ENCODE measurements around the gene HSPBP1. TPM values are rescaled to one million over a fixed set of nuclear protein-coding genes. Genes with fewer than 3 reads are reported as not detected.
A peak's percentile ranks its signal among the peaks of the same experiment; 100 is the strongest.

HSPBP1 gene
- total RNA-seq, 1 experiment from 2014 or later, result 35.0 TPM

DNA sequence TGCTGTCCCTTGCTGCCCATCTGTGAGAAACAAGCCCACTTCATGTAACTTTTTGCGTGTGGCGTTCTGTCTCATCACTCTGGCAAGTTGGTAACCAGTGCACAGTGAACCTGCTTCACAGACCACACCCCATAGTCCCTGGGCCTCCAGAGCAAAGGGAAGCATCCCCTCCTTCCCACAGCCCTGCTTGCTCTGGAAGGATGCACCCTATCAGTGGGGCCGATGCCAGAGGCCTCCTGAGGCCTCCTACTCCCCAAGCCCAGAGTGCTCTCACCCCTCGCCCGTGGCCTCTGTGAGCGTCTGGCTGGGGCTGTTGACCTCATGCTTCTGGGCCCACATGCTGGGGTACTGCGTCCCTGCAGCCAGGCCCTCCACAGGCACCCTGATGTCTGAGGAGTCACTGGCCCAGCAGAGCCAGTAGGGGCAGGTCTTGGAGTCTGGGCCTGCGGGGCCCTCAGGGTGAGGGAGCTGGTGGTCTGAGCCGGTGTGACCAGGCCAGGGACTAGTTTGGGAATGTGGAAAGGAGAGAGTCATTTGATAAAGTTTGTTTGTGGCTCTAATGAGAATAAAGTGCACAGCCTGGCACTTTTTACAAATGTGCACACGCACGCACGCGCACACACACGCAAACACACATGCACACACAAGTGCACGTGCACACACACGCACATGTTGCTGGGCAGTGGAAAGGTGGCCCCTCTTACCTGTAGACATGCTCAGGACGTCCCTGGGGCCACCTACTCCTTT is 56.4 kb downstream of the HSPBP1 start:
- Histone ChIP-seq H3K36me3 (ENCODE audit: insufficient read depth, low read length) (peaks cover 74% of the 10 kb centered on the region), H3K9me3 (ENCODE audit: low read length) (no peaks in the 10 kb centered on the region; the same call in 1 of the 2 replicates), H3K27ac (ENCODE audit: low read length) (no peak overlapping the region), H3K9ac (ENCODE audit: low read length) (no peak overlapping the region), H3K4me3 (ENCODE audit: low read length) (no peak overlapping the region), H3K9me2 (replicated peaks; ENCODE audit: insufficient read depth, low read length) (no peaks in the 10 kb centered on the region), H2AFZ (ENCODE audit: low read length) (no peak overlapping the region), H3K27me3 (ENCODE audit: low read length) (no peaks in the 10 kb centered on the region), H3K4me1 (ENCODE audit: low read length) (no peaks in the 10 kb centered on the region), H3K79me2 (ENCODE audit: low read length) (no peaks in the 10 kb centered on the region), H4K20me1 (ENCODE audit: insufficient read depth, low read depth, low read length) (peaks cover 9% of the 10 kb centered on the region; the same call in 1 of the 2 replicates), H3K4me2 (ENCODE audit: low read depth, low read length, poor library complexity, severe bottlenecking) (no peak overlapping the region)
- DNase-seq, result no peak

DNA sequence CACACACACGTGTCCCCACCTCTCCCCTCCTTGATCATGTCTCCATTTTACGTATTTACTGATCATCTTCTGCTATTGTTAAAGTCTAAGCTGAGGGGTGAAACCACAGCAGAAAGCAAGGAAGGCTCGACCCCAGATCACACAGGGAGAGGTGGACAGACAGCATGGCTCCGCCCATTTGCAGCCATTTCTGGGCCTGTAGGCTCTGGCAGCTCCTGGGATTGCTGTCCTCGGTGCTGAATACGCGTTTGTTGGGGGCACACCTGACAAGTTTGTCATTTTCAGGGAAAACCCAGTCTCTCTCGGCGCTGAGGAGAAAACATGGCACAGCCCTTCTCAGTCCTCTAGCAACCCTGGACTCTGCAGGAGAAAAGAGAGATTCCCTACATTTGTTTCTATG is 59.4 kb downstream of the HSPBP1 start:
- no peak overlapping the region for H3K4me2 ChIP-seq (ENCODE audit: low read depth, low read length, poor library complexity, severe bottlenecking)
- H3K4me1 ChIP-seq (ENCODE audit: low read length), result no peaks in the 10 kb centered on the region

DNA sequence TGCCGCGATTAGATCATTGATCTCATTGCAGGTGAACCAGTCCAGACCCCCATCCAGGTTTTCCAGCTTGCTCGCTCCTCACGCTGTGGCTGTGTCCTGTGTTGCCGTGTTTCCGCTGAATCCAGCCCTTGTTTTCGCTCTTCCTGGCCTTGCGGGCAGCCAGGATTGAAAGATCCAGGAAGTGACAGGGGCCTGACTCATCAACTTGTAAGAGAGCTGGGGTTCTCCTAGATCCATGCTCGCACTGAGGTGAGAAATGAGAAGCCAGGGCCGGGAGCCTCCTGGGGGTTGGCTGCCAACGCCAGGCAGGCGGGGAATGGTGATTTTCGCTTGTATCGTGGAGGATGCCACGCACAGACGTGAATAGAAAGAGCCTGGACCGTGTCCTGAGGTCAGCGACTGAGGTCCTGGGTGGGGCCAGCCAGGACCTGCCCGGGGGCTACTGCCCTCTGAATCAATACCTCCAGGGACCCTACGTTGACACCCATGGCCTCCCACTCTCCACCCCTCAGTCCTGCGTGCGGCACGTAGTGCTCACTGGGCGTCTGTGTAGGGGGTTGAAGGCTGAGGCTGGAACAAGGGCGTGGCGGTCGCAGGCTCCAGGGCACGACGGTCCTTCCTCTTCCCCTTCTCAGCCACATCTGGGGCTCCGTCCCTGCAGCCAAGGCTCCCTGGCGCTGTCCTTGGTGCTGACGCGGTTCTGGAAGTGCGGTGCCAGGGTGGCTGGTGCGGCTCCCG is 63.3 kb downstream of the HSPBP1 start:
- H3K9ac ChIP-seq (ENCODE audit: low read length), result no peak overlapping the region
- no peaks in the 10 kb centered on the region for H3K9me2 ChIP-seq (replicated peaks; ENCODE audit: insufficient read depth, low read length)
- H3K79me2 ChIP-seq (ENCODE audit: low read length), result no peaks in the 10 kb centered on the region
- no peaks in the 10 kb centered on the region for H3K4me1 ChIP-seq (ENCODE audit: low read length)
- H3K36me3 ChIP-seq (ENCODE audit: insufficient read depth, low read length), result peaks cover 18% of the 10 kb centered on the region
- peak; percentile 65 for DNase-seq
- no peak overlapping the region for H3K4me3 ChIP-seq (ENCODE audit: low read length)
- no peaks in the 10 kb centered on the region for H3K27me3 ChIP-seq (ENCODE audit: low read length)
- no peak overlapping the region for H2AFZ ChIP-seq (ENCODE audit: low read length)
- H4K20me1 ChIP-seq (ENCODE audit: insufficient read depth, low read depth, low read length), result 0 out of 2 replicates have a peak, but pooled peaks cover 9% of the 10 kb centered on the region
- no peak overlapping the region for H3K27ac ChIP-seq (ENCODE audit: low read length)
- H3K9me3 ChIP-seq (ENCODE audit: low read length), result no peaks in the 10 kb centered on the region; the same call in 1 of the 2 replicates
- no peak overlapping the region for H3K4me2 ChIP-seq (ENCODE audit: low read depth, low read length, poor library complexity, severe bottlenecking)

More for the DNA sequence above, 59.4 kb downstream of the HSPBP1 start:
- Histone ChIP-seq H3K79me2 (ENCODE audit: low read length) (no peaks in the 10 kb centered on the region), H3K9me2 (replicated peaks; ENCODE audit: insufficient read depth, low read length) (no peaks in the 10 kb centered on the region), H2AFZ (ENCODE audit: low read length) (no peak overlapping the region), H3K36me3 (ENCODE audit: insufficient read depth, low read length) (peaks cover 48% of the 10 kb centered on the region), H3K9ac (ENCODE audit: low read length) (no peak overlapping the region), H3K9me3 (ENCODE audit: low read length) (no peaks in the 10 kb centered on the region; the same call in 1 of the 2 replicates), H3K27me3 (ENCODE audit: low read length) (no peaks in the 10 kb centered on the region), H3K27ac (ENCODE audit: low read length) (no peak overlapping the region), H4K20me1 (ENCODE audit: insufficient read depth, low read depth, low read length) (0 out of 2 replicates have a peak, but pooled peaks cover 9% of the 10 kb centered on the region), H3K4me3 (ENCODE audit: low read length) (no peak overlapping the region)
- DNase-seq, result no peak

DNA sequence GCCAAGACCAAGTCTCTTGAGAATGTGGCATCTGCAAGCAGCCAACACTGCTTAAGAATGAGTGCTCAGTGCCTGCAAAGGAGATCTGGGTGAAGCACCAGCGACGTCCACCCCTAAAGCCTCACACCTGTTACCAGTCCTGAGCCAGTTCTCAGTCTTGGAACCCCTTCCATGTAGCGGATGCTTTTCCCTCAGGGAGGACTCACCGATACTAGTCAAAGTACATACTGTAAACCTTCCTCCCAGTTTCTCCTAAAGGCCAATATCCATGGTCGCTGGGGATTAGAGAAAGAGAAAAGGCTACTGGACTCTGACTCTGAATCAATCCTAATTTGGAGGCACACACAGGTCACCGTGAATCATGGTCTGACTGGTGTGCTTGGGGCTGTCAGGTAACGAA is 66.4 kb downstream of the HSPBP1 start:
- H3K79me2 ChIP-seq (ENCODE audit: low read length), result no peaks in the 10 kb centered on the region
- H3K9me3 ChIP-seq (ENCODE audit: low read length), result no peaks in the 10 kb centered on the region; the same call in 1 of the 2 replicates
- peaks cover 12% of the 10 kb centered on the region for H3K4me1 ChIP-seq (ENCODE audit: low read length)
- no peak overlapping the region for H3K4me2 ChIP-seq (ENCODE audit: low read depth, low read length, poor library complexity, severe bottlenecking)
- peak; percentile 45 for DNase-seq
- H3K27me3 ChIP-seq (ENCODE audit: low read length), result no peaks in the 10 kb centered on the region
- H3K4me3 ChIP-seq (ENCODE audit: low read length), result no peak overlapping the region
- H4K20me1 ChIP-seq (ENCODE audit: insufficient read depth, low read depth, low read length), result no peaks in the 10 kb centered on the region
- H3K9ac ChIP-seq (ENCODE audit: low read length), result no peak overlapping the region
- no peaks in the 10 kb centered on the region for H3K36me3 ChIP-seq (ENCODE audit: insufficient read depth, low read length)
- no peaks in the 10 kb centered on the region for H3K9me2 ChIP-seq (replicated peaks; ENCODE audit: insufficient read depth, low read length)
- H2AFZ ChIP-seq (ENCODE audit: low read length), result no peak overlapping the region
- H3K27ac ChIP-seq (ENCODE audit: low read length), result no peak overlapping the region

GRCh38 chr19:55212447-55212846 is 67.5 kb downstream of the HSPBP1 start:
- H3K27me3 ChIP-seq (ENCODE audit: low read length), result no peaks in the 10 kb centered on the region
- H3K4me1 ChIP-seq (ENCODE audit: low read length), result peaks cover 12% of the 10 kb centered on the region
- no peak overlapping the region for H3K4me2 ChIP-seq (ENCODE audit: low read depth, low read length, poor library complexity, severe bottlenecking)
- no peak overlapping the region for H2AFZ ChIP-seq (ENCODE audit: low read length)
- H3K27ac ChIP-seq (ENCODE audit: low read length), result no peak overlapping the region
- H3K9ac ChIP-seq (ENCODE audit: low read length), result no peak overlapping the region
- H3K79me2 ChIP-seq (ENCODE audit: low read length), result no peaks in the 10 kb centered on the region
- DNase-seq, result peak; percentile 97
- no peaks in the 10 kb centered on the region for H3K36me3 ChIP-seq (ENCODE audit: insufficient read depth, low read length)
- no peaks in the 10 kb centered on the region for H3K9me3 ChIP-seq (ENCODE audit: low read length)
- no peak overlapping the region for H3K4me3 ChIP-seq (ENCODE audit: low read length)
- no peaks in the 10 kb centered on the region for H4K20me1 ChIP-seq (ENCODE audit: insufficient read depth, low read depth, low read length)
- no peaks in the 10 kb centered on the region for H3K9me2 ChIP-seq (replicated peaks; ENCODE audit: insufficient read depth, low read length)

Small RNA genes lying within 50 kb of the gene (small RNA-seq; reads per million reads assigned to genes)
- gene MIR6802 (0.12 reads per million), gene MIR6803 (not detected), gene MIR6804 (not detected)

Other genes starting within 250 kb of the HSPBP1 start
- gene GP6, start 241.8 kb downstream of the HSPBP1 start, total RNA-seq (2014; rRNA removed; shearing (Covaris generic); ENCODE audit: low replicate concordance), result 0.26 TPM in 1 of 2 replicates, not detected in the other
- gene RDH13, start 217.0 kb downstream of the HSPBP1 start, total RNA-seq (2014; rRNA removed; shearing (Covaris generic); ENCODE audit: low replicate concordance), result 16.4 and 23.8 TPM in 2 replicates
- gene EPS8L1, start 204.2 kb downstream of the HSPBP1 start, total RNA-seq (2014; rRNA removed; shearing (Covaris generic); ENCODE audit: low replicate concordance), result not detected in 2 replicates
- 81.8 and 267 TPM in 2 replicates for gene PPP1R12C, start 162.5 kb downstream of the HSPBP1 start, total RNA-seq (2014; rRNA removed; shearing (Covaris generic); ENCODE audit: low replicate concordance)
- 10.4 and 39.0 TPM in 2 replicates for gene TNNT1, start 130.9 kb downstream of the HSPBP1 start, total RNA-seq (2014; rRNA removed; shearing (Covaris generic); ENCODE audit: low replicate concordance)
- gene TNNI3, start 122.4 kb downstream of the HSPBP1 start, total RNA-seq (2014; rRNA removed; shearing (Covaris generic); ENCODE audit: low replicate concordance), result 0.93 and 1.2 TPM in 2 replicates
- gene DNAAF3, start 113.5 kb downstream of the HSPBP1 start, total RNA-seq (2014; rRNA removed; shearing (Covaris generic); ENCODE audit: low replicate concordance), result 2.5 and 4.2 TPM in 2 replicates
- gene SYT5, start 99.8 kb downstream of the HSPBP1 start, total RNA-seq (2014; rRNA removed; shearing (Covaris generic); ENCODE audit: low replicate concordance), result not detected in 2 replicates
- gene PTPRH, start 70.6 kb downstream of the HSPBP1 start, total RNA-seq (2014; rRNA removed; shearing (Covaris generic); ENCODE audit: low replicate concordance), result 1.4 TPM in 1 of 2 replicates, not detected in the other
- 7.8 and 9.5 TPM in 2 replicates for gene TMEM86B, start 51.3 kb downstream of the HSPBP1 start, total RNA-seq (2014; rRNA removed; shearing (Covaris generic); ENCODE audit: low replicate concordance)
- 134 and 231 TPM in 2 replicates for gene PPP6R1, start 21.1 kb downstream of the HSPBP1 start, total RNA-seq (2014; rRNA removed; shearing (Covaris generic); ENCODE audit: low replicate concordance)
- 15.5 and 31.0 TPM in 2 replicates for gene BRSK1, start 3.9 kb upstream of the HSPBP1 start, total RNA-seq (2014; rRNA removed; shearing (Covaris generic); ENCODE audit: low replicate concordance)
- 0.61 TPM in 1 of 2 replicates, not detected in the other for gene TMEM150B, start 45.2 kb upstream of the HSPBP1 start, total RNA-seq (2014; rRNA removed; shearing (Covaris generic); ENCODE audit: low replicate concordance)
- 10.3 and 46.1 TPM in 2 replicates for gene KMT5C, start 59.8 kb upstream of the HSPBP1 start, total RNA-seq (2014; rRNA removed; shearing (Covaris generic); ENCODE audit: low replicate concordance)
- not detected in 2 replicates for gene COX6B2, start 74.6 kb upstream of the HSPBP1 start, total RNA-seq (2014; rRNA removed; shearing (Covaris generic); ENCODE audit: low replicate concordance)
- not detected in 2 replicates for gene GARIN5B, start 83.2 kb upstream of the HSPBP1 start, total RNA-seq (2014; rRNA removed; shearing (Covaris generic); ENCODE audit: low replicate concordance)
- gene IL11, start 90.4 kb upstream of the HSPBP1 start, total RNA-seq (2014; rRNA removed; shearing (Covaris generic); ENCODE audit: low replicate concordance), result 0.40 and 0.41 TPM in 2 replicates
- gene TMEM190, start 96.7 kb upstream of the HSPBP1 start, total RNA-seq (2014; rRNA removed; shearing (Covaris generic); ENCODE audit: low replicate concordance), result not detected in 2 replicates
- 0.89 and 8.0 TPM in 2 replicates for gene TMEM238, start 104.2 kb upstream of the HSPBP1 start, total RNA-seq (2014; rRNA removed; shearing (Covaris generic); ENCODE audit: low replicate concordance)
- gene RPL28, start 105.8 kb upstream of the HSPBP1 start, total RNA-seq (2014; rRNA removed; shearing (Covaris generic); ENCODE audit: low replicate concordance), result 959 and 1,311 TPM in 2 replicates
- gene UBE2S, start 127.7 kb upstream of the HSPBP1 start, total RNA-seq (2014; rRNA removed; shearing (Covaris generic); ENCODE audit: low replicate concordance), result 291 and 1,094 TPM in 2 replicates
- not detected in 2 replicates for gene SHISA7, start 163.2 kb upstream of the HSPBP1 start, total RNA-seq (2014; rRNA removed; shearing (Covaris generic); ENCODE audit: low replicate concordance)
- gene ISOC2, start 181.5 kb upstream of the HSPBP1 start, total RNA-seq (2014; rRNA removed; shearing (Covaris generic); ENCODE audit: low replicate concordance), result 102 and 151 TPM in 2 replicates
- gene C19orf85, start 184.6 kb upstream of the HSPBP1 start, total RNA-seq (2014; rRNA removed; shearing (Covaris generic); ENCODE audit: low replicate concordance), result not detected in 2 replicates
- 1.1 and 6.2 TPM in 2 replicates for gene ZNF628, start 196.5 kb upstream of the HSPBP1 start, total RNA-seq (2014; rRNA removed; shearing (Covaris generic); ENCODE audit: low replicate concordance)
- 29.7 and 57.2 TPM in 2 replicates for gene NAT14, start 205.1 kb upstream of the HSPBP1 start, total RNA-seq (2014; rRNA removed; shearing (Covaris generic); ENCODE audit: low replicate concordance)
- gene SSC5D, start 208.3 kb upstream of the HSPBP1 start, total RNA-seq (2014; rRNA removed; shearing (Covaris generic); ENCODE audit: low replicate concordance), result 1.0 TPM in 1 of 2 replicates, not detected in the other